Hepatocyte (in vitro differentiated cells): Measurements from ENCODE around the gene CAB39.

Experiments
- EZH2phosphoT487 ChIP-seq: fragments of 200-600 bp; sonication (generic); IDR thresholded peaks from one replicate; pipeline ENCODE4 v1.6.1; 2018; ENCODE audit warnings: antibody characterized with exemption, mild to moderate bottlenecking, low read depth, moderate library complexity; ENCODE audit not compliant: unreplicated experiment, severe bottlenecking
- TF ChIP-seq, protein P1 (sequence below): fragments of 200-600 bp; sonication (generic); IDR thresholded peaks from 2 replicates; pipeline ENCODE4 v1.5.1; 2016; ENCODE audit warnings: antibody characterized with exemption, mild to moderate bottlenecking; ENCODE audit not compliant: poor library complexity

DNA sequence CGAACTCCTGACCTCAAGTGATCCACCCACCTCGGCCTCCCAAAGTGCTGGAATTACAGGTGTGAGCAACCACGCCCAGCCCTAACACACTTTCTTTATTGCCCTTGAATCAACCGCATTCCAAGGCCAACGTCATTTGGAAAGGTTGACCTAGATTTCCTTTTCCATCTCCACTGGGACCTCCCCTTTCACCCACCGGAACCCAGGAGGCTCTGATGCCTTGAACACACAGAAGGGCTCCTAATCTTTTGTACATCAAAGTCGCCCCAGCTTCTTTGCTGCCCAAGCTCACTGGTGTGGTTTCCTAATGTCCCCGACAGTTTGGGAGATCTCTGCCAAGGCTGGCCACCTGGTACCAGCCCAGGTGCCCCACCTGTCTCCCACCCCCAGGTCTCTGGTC, 46.2 kb upstream of the CAB39 start:
- TF ChIP-seq, protein P1, sequence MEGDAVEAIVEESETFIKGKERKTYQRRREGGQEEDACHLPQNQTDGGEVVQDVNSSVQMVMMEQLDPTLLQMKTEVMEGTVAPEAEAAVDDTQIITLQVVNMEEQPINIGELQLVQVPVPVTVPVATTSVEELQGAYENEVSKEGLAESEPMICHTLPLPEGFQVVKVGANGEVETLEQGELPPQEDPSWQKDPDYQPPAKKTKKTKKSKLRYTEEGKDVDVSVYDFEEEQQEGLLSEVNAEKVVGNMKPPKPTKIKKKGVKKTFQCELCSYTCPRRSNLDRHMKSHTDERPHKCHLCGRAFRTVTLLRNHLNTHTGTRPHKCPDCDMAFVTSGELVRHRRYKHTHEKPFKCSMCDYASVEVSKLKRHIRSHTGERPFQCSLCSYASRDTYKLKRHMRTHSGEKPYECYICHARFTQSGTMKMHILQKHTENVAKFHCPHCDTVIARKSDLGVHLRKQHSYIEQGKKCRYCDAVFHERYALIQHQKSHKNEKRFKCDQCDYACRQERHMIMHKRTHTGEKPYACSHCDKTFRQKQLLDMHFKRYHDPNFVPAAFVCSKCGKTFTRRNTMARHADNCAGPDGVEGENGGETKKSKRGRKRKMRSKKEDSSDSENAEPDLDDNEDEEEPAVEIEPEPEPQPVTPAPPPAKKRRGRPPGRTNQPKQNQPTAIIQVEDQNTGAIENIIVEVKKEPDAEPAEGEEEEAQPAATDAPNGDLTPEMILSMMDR: no peak
- no peak for TF ChIP-seq EZH2phosphoT487
